22Rv1 (cell line): Measurements from ENCODE around the gene DAP.
A peak's percentile ranks its signal among the peaks of the same experiment; 100 is the strongest.

Source experiments
- H3K27ac ChIP-seq: fragments of 450-650 bp; 2 replicates; pipeline ENCODE4 v1.5.1; 2017
- CTCF ChIP-seq: fragments of 450-650 bp; IDR thresholded peaks from 2 replicates; pipeline ENCODE4 v1.5.1; 2017; ENCODE audit warnings: mild to moderate bottlenecking
- ZFX ChIP-seq: fragments of 450-650 bp; IDR thresholded peaks from 2 replicates; pipeline ENCODE4 v1.6.1; 2017; ENCODE audit warnings: antibody characterized with exemption, borderline replicate concordance

DAP gene

GRCh38 chr5:10702040-10702629 is 58.9 kb downstream of the DAP start:
- H3K27ac ChIP-seq: no peak overlapping the region
- TF ChIP-seq ZFX (no peak), CTCF (no peak)

- no peak overlapping the region for H3K27ac ChIP-seq
- TF ChIP-seq CTCF: peak; percentile 74
- no peak for TF ChIP-seq ZFX
Observed at GRCh38 chr5:10701567-10702039, 59.4 kb downstream of the DAP start.

- no peak overlapping the region for H3K27ac ChIP-seq
- TF ChIP-seq ZFX (no peak), CTCF (no peak)
Observed at GRCh38 chr5:10700516-10700915, 60.5 kb downstream of the DAP start.

GRCh38 chr5:10699987-10700386 is 61.0 kb downstream of the DAP start:
- no peak overlapping the region for H3K27ac ChIP-seq
- no peak for TF ChIP-seq ZFX
- TF ChIP-seq CTCF: no peak

GRCh38 chr5:10699281-10699874 is 61.7 kb downstream of the DAP start:
- no peak overlapping the region for H3K27ac ChIP-seq
- TF ChIP-seq CTCF (no peak), ZFX (no peak)

GRCh38 chr5:10695759-10696543 is 65.1 kb downstream of the DAP start:
- H3K27ac ChIP-seq: no peak overlapping the region
- TF ChIP-seq ZFX (no peak), CTCF (no peak)
